ENCODE data around the gene ZSWIM9. TPM values are rescaled to one million over a fixed set of nuclear protein-coding genes. Genes with fewer than 3 reads are reported as not detected.

The ZSWIM9 gene
- total RNA-seq, 3 donors from 2014 or later: 2.9 to 3.9 (median 2.9) TPM

GRCh38 chr19:48137411-48137810 is 33.1 kb upstream of the ZSWIM9 start:
- Histone ChIP-seq H3K4me1 (no peaks in the 10 kb centered on the region), H3K36me3 (no peaks in the 10 kb centered on the region), H3K9me3 (no peaks in the 10 kb centered on the region), H3K27ac (no peak overlapping the region), H3K27me3 (no peaks in the 10 kb centered on the region), H3K4me3 (no peak overlapping the region)
- intact Hi-C loops (cut with DNase I; ENCODE audit: low total_unique reads): no loop called here
- TF ChIP-seq POLR2AphosphoS5 (IDR thresholded peaks at IDR 0.05): no peak
- TF ChIP-seq, protein P1, sequence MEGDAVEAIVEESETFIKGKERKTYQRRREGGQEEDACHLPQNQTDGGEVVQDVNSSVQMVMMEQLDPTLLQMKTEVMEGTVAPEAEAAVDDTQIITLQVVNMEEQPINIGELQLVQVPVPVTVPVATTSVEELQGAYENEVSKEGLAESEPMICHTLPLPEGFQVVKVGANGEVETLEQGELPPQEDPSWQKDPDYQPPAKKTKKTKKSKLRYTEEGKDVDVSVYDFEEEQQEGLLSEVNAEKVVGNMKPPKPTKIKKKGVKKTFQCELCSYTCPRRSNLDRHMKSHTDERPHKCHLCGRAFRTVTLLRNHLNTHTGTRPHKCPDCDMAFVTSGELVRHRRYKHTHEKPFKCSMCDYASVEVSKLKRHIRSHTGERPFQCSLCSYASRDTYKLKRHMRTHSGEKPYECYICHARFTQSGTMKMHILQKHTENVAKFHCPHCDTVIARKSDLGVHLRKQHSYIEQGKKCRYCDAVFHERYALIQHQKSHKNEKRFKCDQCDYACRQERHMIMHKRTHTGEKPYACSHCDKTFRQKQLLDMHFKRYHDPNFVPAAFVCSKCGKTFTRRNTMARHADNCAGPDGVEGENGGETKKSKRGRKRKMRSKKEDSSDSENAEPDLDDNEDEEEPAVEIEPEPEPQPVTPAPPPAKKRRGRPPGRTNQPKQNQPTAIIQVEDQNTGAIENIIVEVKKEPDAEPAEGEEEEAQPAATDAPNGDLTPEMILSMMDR (IDR thresholded peaks at IDR 0.05): no peak
- no peak for TF ChIP-seq POLR2A (IDR thresholded peaks at IDR 0.05)
- DNase-seq (ENCODE audit: low spot score in 2 of 2): no peak

- no peak for TF ChIP-seq POLR2AphosphoS5 (IDR thresholded peaks at IDR 0.05)
- no peaks in the 10 kb centered on the region for H3K4me1 ChIP-seq
- H3K27ac ChIP-seq: no peak overlapping the region
- H3K27me3 ChIP-seq: no peaks in the 10 kb centered on the region
- intact Hi-C loops (cut with DNase I; ENCODE audit: low total_unique reads): no loop called here
- H3K4me3 ChIP-seq: no peak overlapping the region
- H3K9me3 ChIP-seq: no peaks in the 10 kb centered on the region
- DNase-seq (ENCODE audit: low spot score in 2 of 2): no peak
- no peaks in the 10 kb centered on the region for H3K36me3 ChIP-seq
These were observed 31.4 kb upstream of the ZSWIM9 start for GRCh38 chr19:48139053-48139452.

DNA sequence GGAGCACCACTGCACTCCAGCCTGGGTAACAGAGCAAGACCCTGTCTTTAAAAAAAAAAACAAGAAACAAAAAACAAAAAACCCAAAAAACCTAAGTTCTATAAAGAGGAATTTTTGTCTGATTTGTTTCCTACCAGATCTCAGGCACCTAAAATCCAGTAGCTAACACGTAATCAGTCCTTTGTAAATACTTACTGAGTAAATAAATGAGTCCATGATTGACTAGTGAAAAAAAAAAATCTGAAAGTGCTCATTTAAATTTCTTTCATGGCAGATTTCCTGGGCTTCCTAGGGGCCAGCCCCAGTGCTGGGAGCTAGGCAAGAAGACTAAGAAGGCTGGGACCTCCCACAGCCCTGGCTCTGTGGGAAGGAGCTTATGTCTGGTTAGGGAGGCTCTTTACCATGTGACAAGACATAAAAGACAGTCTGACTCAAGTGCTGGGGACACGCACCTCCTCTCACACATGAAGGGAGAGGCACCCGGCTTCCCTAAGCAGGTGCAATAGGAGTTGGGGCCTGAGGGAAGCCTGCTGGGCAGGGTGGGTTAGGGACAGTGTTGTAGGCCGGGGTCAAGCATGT is 22.8 kb upstream of the ZSWIM9 start:
- no peak overlapping the region for H3K4me3 ChIP-seq
- DNase-seq (ENCODE audit: low spot score in 2 of 2): no peak
- no peak overlapping the region for H3K27ac ChIP-seq
- H3K4me1 ChIP-seq: no peaks in the 10 kb centered on the region
- no peaks in the 10 kb centered on the region for H3K27me3 ChIP-seq
- no peak for TF ChIP-seq POLR2A (IDR thresholded peaks at IDR 0.05)
- TF ChIP-seq POLR2AphosphoS5 (IDR thresholded peaks at IDR 0.05): no peak
- H3K36me3 ChIP-seq: peaks cover 5% of the 10 kb centered on the region
- H3K9me3 ChIP-seq: no peaks in the 10 kb centered on the region
- intact Hi-C loops (cut with DNase I; ENCODE audit: low total_unique reads): no loop called here

DNA sequence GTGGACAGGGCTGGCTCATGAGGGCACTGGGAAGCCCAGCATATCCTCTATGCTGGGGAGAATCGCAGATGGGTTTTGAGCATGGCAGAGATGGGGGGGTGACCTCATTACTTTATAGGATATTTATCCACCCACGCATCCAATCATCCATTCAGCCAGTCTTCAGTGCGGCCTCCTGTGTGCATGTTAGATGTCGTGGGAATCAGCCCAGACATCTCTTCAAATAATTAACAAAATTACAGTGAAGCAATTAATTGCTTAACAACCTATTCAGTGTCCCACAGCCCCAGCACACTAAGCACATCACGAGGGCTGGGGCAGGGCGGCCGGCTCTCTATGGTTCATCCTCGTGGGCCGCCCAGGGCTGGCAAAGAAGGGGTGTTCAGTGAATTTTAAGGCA is 21.9 kb upstream of the ZSWIM9 start:
- peaks cover 5% of the 10 kb centered on the region for H3K36me3 ChIP-seq
- intact Hi-C loops (cut with DNase I; ENCODE audit: low total_unique reads): no loop called here
- TF ChIP-seq, protein P1 (IDR thresholded peaks at IDR 0.05): no peak
- TF ChIP-seq POLR2AphosphoS5 (IDR thresholded peaks at IDR 0.05) (no peak), POLR2A (IDR thresholded peaks at IDR 0.05) (no peak)

GRCh38 chr19:48149430-48149829 is 21.1 kb upstream of the ZSWIM9 start:
- Histone ChIP-seq H3K9me3 (no peaks in the 10 kb centered on the region), H3K27me3 (no peaks in the 10 kb centered on the region), H3K4me3 (no peak overlapping the region), H3K27ac (no peak overlapping the region), H3K4me1 (no peaks in the 10 kb centered on the region), H3K36me3 (peaks cover 5% of the 10 kb centered on the region)
- no peak for DNase-seq (ENCODE audit: low spot score in 2 of 2)
- TF ChIP-seq POLR2AphosphoS5 (IDR thresholded peaks at IDR 0.05) (no peak), POLR2A (IDR thresholded peaks at IDR 0.05) (no peak)
- TF ChIP-seq, protein P1 (IDR thresholded peaks at IDR 0.05): no peak
- intact Hi-C loops (cut with DNase I; ENCODE audit: low total_unique reads): no loop called here

More for the DNA sequence above, 21.9 kb upstream of the ZSWIM9 start:
- no peaks in the 10 kb centered on the region for H3K4me1 ChIP-seq
- no peak overlapping the region for H3K27ac ChIP-seq
- no peaks in the 10 kb centered on the region for H3K27me3 ChIP-seq
- no peaks in the 10 kb centered on the region for H3K9me3 ChIP-seq
- no peak for DNase-seq (ENCODE audit: low spot score in 2 of 2)
- no peak overlapping the region for H3K4me3 ChIP-seq

GRCh38 chr19:48152551-48152950 is 17.9 kb upstream of the ZSWIM9 start:
- Histone ChIP-seq H3K36me3 (no peaks in the 10 kb centered on the region), H3K4me1 (no peaks in the 10 kb centered on the region), H3K27me3 (no peaks in the 10 kb centered on the region), H3K9me3 (no peaks in the 10 kb centered on the region), H3K4me3 (no peak overlapping the region), H3K27ac (no peak overlapping the region)
- peak; percentile 49 to 61 for DNase-seq (ENCODE audit: low spot score in 2 of 2)
- TF ChIP-seq POLR2AphosphoS5 (IDR thresholded peaks at IDR 0.05) (no peak), POLR2A (IDR thresholded peaks at IDR 0.05) (no peak)
- TF ChIP-seq, protein P1 (IDR thresholded peaks at IDR 0.05): peak; percentile 77 to 86 (median 78)
- intact Hi-C loops (cut with DNase I; ENCODE audit: low total_unique reads): loop anchor here (10.0 kb wide), 1 partner anchor 188 kb away; no protein-coding TSS in a partner anchor

Measured in breast epithelium (tissue), 4 donors.